GM18909 (cell line): ENCODE data around the gene REL.
"Not testable (repeated sequence)": the region's sequence is repeated elsewhere in the genome, so short reads cannot be mapped to it uniquely, and the experiment has no call there.

Experiments used
- ATAC-seq: cut with Tn5 transposase; IDR thresholded peaks from one replicate; pipeline ENCODE4 v1.9.1; 2021; ENCODE audit warnings: mild to moderate bottlenecking; ENCODE audit not compliant: unreplicated experiment, poor library complexity

Gene REL

DNA sequence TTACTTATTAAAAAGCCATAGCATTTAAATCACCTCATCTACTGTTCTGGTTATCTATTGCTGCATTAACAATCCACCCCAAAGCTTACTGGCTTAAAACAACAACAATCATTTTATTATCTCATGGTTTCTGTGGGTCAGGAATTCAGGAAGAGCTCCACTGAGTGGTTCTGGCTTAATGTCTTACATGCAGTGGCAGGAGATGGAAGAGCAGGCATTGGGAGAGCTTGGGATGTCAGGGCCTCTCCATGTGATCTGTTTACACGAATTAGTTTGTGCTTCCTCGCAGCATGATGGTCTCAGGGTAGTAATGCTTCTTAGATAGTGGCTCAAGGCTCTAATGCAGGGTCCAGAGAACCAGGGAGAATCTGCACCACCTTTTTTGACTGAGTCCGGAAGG is 14.4 kb upstream of the REL start:
- ATAC-seq: no peak

DNA sequence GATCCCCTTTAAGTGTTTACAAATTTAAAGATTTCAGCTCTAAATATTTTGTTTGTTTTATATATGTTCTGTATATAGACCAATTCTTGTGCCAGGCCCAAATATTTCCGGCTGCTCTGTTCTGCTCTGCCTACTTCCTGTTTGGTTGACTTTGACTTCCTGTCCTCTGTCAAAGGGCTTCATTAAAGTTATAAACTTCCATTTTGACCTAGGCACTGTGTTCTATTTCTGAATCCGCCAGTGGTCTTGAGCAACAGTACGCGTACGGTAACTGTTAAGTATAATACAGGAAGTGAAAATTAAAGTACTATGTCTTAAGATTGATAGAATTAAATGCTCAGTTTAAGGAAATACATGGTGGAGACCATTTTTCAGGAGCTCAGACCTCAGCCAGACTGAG is 13.5 kb upstream of the REL start:
- peak; percentile 47 for ATAC-seq

DNA sequence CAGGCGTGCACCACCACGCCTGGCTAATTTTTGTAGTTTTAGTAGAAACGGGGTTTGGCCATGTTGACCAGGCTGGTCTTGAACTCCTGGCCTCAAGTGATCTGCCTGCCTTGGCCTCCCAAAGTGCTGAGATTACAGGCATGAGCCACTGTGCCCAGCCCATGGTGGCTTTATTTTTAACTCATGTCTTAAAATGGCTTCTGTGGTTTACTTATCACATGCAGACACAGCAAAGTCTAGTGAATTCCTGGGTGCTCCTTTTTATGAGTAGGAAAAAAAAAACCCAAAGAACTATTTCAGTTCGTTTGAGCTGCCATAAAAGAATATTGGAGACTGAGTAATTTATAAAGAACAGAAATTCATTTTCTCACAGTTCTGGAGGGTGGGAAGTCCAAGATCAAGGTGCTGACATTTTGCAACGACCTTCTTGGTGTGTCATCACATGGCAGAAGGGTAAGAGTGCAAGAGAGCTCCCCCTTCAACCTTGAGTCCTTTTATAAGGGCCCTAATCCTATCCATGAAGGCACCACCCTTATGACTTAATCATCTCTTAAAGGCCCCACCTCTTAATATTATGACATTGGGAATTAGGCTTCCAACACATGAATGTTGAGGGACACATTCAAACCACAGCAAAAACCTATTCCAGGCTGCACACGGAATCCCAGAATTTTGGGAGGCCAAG is 12.6 kb upstream of the REL start:
- ATAC-seq: no peak

DNA sequence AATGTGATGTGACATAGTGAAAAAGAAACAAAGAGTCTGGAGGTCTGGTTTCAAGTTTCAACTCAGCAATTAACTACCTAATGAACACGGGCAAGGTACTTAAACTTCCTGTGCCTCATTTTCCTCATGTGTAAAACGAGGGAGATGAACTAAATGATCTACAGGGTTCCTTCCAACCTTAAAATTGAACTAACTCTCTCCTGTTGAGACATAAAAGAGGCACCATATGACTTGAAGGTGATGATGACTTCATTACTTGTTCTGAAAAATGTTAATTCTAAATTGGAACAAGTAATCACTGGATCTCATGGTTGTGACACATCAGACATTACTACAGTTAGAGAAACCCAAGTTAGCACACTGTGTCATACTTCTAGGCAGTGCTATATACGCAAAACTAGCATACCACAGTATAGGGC is 8.9 kb upstream of the REL start:
- peak; percentile 41 for ATAC-seq

DNA sequence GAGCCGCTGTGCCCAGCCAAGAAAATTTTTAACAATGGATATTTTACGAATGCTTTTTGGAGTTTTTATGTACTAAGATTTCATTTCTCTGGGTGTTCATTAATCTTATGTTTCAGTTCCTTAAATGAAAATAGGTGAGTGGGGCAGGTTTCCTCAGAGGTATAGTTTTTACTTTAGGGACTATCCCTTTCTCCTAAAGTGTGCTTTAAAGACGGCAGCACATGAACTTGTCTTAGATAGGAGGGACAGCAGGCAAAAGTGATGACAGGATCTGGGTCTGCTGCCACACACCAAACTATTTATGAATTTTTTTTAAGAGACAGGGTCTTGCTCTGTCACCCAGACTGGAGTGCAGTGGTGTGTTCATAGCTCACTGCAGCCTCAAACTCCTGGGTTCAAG is 8.0 kb upstream of the REL start:
- ATAC-seq: peak; percentile 87

DNA sequence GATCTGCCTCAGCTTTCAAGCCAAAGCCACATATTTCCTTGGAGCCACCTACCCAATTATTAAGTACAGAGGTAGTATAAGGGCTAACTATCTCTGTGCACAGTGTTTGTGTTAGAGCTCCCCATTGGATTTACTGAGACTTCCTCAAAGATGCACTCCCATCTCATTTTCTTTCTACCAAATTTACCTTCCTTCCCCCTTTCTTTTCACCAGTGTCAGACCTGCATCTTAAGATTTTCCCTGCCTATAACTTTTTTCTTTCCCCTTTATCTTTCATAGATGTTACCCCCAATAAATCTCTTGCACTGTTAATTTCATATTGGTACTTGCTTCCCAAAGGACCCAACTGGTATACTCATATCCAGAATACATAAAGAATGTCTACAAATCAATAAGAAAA is 5.9 kb upstream of the REL start:
- no peak for ATAC-seq

DNA sequence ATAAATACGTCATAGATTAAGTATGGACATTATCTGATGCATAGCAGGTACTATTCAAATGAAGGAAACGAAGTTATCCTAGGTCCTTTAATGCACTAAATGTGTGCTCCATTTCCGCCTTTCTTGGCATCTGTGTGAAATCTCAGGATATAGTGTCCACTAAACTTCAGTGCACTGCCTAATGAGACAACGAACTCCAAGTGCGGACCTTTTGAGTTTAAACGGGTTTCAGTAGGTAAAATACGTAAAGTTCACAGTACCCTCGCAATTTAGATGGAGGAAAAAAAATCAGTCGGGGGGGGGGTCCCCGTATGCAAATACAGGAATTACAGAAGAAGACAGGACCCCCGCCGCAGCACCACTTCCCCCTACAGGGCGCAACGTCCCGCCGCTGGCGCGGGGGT is 729 bp upstream of the REL start:
- no peak for ATAC-seq

DNA sequence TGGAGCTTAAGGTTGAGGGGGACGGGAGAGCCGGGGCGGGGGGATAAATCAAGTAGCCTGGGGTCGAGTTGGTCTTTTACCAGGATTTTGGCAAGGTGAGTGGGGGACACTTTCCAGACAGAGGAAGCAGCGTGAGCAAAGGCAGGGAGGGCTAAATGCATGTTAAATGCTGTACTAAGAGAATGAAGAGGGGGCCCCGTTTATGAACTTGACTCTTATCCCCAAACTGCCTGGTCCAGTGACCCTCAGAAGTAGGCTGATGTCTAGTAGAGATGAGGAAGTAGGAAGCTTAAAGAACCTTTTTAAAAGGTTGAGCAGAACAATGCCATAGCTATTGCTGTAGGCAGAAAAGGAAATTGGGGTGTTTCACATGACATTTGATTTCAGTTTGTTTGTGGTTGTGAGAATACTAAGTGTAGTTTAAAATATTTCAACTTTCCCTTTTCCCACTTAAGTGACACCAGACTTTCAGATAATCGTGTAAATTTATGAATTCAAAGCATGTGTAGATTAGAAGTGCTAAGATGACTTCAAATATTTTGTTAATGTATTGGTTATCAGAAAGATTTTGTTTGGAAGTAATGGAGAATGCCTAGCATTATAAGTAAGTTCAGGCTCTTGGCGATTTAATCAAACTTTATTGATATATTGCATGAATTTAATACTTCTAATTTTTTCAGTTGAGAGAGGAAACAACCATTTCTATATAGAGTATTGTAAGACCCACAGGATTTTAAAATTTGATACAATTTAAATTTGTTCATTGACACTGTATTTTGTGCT is 1.8 kb downstream of the REL start:
- ATAC-seq: peak; percentile 34

DNA sequence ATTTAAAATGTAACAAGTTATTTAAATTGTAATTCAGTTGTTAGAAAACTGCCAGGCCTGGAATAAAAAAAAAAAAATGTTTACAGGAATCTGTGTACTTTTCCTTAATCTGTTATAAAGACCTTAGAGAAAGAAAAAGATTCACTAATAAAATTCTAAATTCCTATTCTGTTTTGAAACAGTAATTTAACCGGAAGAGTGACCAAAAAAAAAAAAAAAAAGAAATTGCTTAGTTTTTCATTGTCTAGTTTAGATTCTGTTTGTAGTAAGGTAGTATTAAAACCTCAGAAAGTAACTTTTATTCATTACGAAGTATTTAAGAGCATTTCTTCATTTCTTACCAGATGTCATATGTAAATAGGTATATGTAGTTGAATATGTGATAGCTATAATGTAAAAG is 2.5 kb downstream of the REL start:
- no peak for ATAC-seq

DNA sequence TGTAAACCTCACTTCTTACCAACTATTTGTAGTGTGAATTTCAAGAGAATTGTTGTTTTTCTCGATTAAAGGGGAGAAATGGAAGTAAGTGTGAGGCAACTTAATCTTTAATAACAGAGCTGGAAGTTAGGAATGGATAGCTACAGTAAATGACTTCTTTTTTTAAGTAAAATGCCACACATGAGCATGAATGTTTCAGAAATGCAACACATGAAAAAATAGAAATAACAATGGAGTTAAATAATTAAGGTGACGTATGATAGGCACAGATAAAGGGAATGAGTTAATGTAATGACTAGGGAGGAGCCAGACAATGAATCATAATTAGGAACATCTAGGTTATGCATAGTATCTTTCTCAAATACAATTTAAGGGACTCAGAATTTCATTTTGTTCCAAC is 3.4 kb downstream of the REL start:
- no peak for ATAC-seq

DNA sequence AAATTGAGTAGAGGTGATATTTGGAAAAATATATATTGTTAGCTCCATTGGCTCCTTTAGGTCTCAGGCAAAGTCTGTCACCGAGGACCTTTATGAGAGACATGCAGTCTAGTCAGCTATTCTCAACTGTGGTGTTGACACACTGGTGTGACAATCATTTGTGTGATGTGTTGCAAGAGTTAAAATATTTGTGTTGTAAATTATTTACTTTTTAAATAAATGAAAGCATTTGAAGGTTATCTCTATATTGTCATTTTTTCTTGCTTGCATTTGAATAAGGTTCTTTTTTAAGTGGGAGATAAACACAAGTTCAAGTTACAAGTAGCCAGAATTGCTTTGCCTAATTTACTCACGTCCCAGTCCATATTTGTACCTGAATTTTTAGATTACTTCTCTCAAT is 4.3 kb downstream of the REL start:
- ATAC-seq: no peak

DNA sequence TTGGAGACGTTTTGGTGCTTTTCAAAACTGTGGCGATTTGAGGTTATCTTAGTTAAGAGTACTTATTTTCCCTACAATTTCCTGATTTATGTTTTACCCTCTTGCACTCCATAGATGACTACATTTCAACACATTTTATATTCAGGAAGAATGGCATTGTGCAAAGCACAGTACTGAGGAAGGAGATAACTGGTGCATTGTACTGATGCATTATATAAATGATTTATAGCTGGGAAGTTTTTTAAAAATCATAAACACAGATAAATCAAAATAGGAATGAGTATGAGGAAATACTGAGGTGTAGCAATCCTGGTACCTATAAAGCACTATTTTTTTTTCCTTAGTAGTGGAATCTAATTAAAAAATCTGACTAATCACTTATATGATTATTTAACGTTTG is 5.6 kb downstream of the REL start:
- no peak for ATAC-seq

DNA sequence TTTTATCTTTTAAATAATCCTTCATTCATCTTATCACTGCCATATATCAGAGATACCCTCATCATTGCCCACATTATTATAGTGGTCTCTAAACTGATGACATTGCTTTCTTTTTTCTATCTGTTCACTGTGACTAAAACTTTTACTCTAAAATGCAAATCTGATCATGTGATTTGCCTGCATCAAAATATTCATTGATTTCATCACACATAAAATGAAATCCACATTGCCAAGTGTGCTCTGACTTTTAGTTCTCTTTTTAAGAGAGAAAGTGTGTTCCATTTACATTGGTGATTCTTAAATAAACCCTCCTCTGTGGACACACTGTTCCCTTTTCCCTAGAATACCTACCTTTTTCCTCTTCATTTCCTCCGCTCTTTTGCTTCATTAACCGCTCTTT is 7.5 kb downstream of the REL start:
- no peak for ATAC-seq

DNA sequence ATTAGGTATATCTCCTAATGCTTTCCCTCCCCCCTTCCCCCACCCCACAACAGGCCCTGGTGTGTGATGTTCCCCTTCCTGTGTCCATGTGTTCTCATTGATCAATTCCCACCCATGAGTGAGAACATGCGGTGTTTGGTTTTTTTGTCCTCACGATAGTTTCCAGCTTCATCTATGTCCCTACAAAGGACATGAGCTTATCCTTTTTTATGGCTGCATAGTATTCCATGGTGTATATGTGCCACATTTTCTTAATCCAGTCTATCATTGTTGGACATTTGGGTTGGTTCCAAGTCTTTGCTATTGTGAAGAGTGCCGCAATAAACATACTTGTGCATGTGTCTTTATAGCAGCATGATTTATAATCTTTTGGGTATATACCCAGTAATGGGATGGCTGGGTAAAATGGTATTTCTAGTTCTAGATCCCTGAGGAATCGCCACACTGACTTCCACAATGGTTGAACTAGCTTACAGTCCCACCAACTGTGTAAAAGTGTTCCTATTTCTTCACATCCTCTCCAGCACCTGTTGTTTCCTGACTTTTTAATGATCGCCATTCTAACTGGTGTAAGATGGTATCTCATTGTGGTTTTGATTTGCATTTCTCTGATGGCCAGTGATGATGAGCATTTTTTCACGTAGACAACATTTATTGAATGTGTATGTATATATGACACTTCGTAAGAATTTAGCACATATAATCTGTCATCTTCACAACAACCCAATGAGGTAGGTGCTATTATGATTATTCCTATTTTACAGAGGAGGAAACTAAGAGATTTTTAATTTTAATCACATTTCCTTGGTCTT is 8.4 kb downstream of the REL start:
- ATAC-seq: not testable (repeated sequence)

DNA sequence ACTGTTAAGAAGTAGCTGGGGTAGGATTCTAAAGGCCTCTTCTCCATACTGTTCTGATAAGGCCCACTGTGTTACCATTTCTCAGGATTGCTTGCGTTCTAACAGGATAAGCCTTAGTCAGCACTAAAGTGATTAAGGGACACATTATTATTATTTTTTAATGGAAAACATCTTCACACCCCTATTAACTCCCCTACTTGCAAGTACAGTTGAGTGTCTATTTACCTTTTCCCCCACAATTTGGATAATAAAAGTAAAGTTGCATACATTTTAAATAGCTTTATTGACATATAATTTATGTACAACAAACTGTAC is 9.0 kb downstream of the REL start:
- ATAC-seq: no peak

DNA sequence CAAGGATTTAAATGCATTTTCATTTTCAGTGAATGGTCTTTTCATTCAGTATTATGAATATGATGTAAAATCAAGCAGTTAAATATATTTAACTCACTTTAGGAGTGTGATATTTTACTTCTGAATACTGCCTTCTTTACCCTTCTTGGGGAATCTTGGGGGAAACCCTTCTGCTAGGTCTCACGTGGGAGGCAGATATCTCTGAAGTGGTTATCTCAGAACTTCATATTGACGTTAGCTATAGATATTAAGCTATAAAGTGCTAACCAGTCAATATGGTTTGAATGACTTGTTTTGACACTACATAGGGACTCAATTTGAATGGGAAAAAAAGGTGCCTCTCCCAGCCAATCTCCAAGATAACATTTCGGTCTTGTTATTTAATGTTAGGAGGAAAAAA is 9.8 kb downstream of the REL start:
- no peak for ATAC-seq

DNA sequence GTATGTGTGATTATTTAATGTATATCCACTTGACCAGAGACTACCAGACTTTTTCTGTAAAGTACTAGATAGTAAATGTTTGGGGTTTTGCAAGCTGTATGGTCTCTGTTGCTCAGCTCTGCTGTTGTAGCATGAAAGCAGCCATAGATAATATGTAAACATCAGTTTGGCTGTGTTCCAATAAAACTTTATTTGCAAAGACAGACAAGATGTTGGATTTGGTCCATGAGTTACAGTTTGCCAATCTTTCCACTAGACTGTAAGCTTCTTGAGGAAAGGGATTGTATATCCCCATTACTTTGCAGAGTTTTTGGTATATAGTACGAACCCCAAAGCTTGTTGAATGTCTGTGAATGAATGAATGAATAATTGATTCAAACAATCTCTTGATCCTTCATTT is 17.2 kb downstream of the REL start:
- ATAC-seq: no peak

DNA sequence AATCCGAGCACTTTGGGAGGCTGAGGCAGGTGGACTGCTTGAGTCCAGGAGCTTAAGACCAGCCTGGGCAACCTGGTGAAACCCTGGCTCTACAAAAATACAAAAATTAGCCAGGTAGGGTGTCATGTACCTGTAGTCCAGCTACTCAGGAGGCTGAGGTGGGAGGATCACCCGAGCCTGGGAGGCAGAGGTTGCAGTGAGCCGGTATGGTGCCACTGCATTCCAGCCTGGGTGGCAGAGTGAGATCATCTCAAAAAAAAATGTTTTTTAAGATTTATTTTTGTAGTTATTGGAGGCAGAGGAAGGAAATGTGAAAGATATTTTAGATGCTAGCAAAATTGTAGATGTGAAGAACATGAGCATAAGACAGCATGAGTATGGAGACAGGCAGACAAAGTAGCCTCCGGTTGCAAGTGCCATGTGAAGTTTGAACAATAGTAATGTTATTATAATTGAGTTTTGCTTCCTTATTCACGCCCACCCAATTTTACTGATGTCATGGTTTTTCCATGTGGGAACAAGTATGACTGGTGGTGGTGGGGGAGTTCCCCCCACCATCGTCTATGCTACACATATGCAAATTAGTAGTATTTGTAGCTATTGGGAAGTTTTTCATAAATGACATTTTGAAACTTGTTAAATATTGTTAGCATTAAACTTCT is 18.0 kb downstream of the REL start:
- peak; percentile 77 for ATAC-seq

DNA sequence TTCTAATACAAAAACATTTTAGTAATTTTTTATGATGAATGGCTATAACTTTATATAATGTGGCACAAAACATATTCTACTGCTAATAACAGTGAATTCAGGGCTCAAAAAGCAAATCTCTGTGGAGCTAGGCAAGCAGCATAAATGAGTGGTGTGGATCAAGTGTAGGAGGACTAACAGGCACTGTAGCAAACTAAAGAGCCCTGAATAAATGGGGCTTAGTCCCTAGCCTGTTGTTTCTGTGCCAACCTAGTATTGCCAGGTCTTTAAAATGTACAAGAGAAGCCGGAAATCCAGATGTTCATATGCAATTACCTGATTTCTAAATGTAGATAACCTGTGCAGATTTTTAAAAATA is 18.5 kb downstream of the REL start:
- peak; percentile 38 for ATAC-seq

DNA sequence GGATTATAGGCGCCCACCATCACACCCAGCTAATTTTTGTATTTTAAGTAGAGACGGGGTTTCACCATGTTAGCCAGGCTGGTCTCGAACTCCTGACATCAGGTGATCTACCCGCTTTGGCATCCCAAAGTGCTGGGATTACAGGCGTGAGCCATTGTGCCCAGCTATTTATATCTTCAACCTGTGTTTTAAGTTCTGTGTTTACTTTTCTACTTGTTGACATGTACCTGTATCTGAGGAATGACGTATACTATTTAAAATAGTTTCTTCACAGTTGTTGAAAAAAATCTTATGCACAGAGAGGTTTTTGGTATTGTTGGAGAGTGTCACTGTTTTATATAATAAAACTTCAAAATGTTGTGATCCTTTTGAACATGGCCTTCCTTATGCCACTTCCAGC is 19.9 kb downstream of the REL start:
- ATAC-seq: not testable (repeated sequence)

DNA sequence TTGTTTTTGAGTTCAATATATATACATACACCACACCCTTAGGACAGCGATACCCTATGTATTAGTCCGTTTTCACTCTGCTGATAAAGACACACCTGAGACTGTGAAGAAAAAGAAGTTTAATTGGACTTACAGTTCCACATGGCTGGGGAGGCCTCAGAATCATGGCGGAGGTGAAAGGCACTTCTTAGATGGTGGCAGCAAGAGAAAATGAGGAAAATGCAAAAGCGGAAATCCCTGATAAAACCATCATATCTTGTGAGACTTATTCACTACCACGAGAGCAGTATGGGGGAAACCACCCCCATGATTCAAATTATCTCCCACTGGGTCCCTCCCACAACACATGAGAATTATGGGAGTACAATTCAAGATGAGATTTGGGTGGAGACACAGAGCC is 24.5 kb downstream of the REL start:
- ATAC-seq: not testable (repeated sequence)
